Heart left ventricle (tissue), 16 donors: ENCODE results near the gene DENND1B. TPM values are rescaled to one million over a fixed set of nuclear protein-coding genes. Genes with fewer than 3 reads are reported as not detected.

ENCODE experiments used
- ATAC-seq, 4 donors: fragments of 200-7000 bp; cut with Tn5 transposase; one replicate each; pipeline ENCODE4 v1.9.1; 2020 to 2022; ENCODE audit warnings: moderate library complexity in 4 of 4, mild to moderate bottlenecking in 3 of 4, moderate number of reproducible peaks in 1 of 4
- DNase-seq, 5 donors: peaks; one replicate each; pipeline ENCODE4 v3.0.0-alpha.2; 2020
- H3K27ac ChIP-seq, 12 donors: fragments of 200-600 bp; sonication (generic) in 4 of 12; one replicate each; pipeline versions ENCODE4 v1.5.0 to v1.8.0; 2016 to 2022; ENCODE audit warnings: mild to moderate bottlenecking in 2 of 12
- H3K27me3 ChIP-seq, 9 donors: fragments of 200-600 bp; sonication (generic) in 2 of 9; one replicate each; pipeline versions ENCODE4 v1.5.1 to v1.8.0; 2016 to 2022; ENCODE audit warnings: mild to moderate bottlenecking in 3 of 9
- H3K36me3 ChIP-seq, 9 donors: fragments of 200-600 bp; sonication (generic) in 2 of 9; one replicate each; pipeline versions ENCODE4 v1.5.0 to v1.8.0; 2018 to 2022; ENCODE audit warnings: mild to moderate bottlenecking in 2 of 9
- H3K4me1 ChIP-seq, 12 donors: fragments of 200-600 bp; sonication (generic) in 4 of 12; one replicate each; pipeline versions ENCODE4 v1.5.0 to v1.8.0; 2016 to 2022; ENCODE audit warnings: mild to moderate bottlenecking in 3 of 12
- H3K4me3 ChIP-seq, 12 donors: fragments of 200-600 bp; sonication (generic) in 4 of 12; one replicate each; pipeline versions ENCODE4 v1.5.0 to v1.8.0; 2017 to 2022; ENCODE audit warnings: mild to moderate bottlenecking in 9 of 12, moderate library complexity in 4 of 12
- H3K9me3 ChIP-seq, 12 donors: fragments of 200-600 bp; sonication (generic) in 4 of 12; one replicate each; pipeline versions ENCODE4 v1.5.0 to v1.8.0; 2016 to 2022; ENCODE audit warnings: mild to moderate bottlenecking in 1 of 12
- CTCF ChIP-seq, 12 donors: fragments of 200-600 bp; sonication (generic) in 4 of 12; IDR thresholded peaks; one replicate each; pipeline versions ENCODE4 v1.5.0 to v1.8.0; 2018 to 2022; ENCODE audit warnings: antibody characterized with exemption in 12 of 12, mild to moderate bottlenecking in 5 of 12
- POLR2A ChIP-seq, 2 donors: fragments of 450-650 bp; IDR thresholded peaks; one replicate each; pipeline ENCODE4 v1.6.1; 2017; ENCODE audit warnings: antibody characterized with exemption in 2 of 2, mild to moderate bottlenecking in 2 of 2, moderate library complexity in 2 of 2
- WGBS, 4 donors: extraction: QIAGEN DNeasy Blood & Tissue Kit in 2 of 4; methylation state at CpG; one replicate each; pipeline versions ENCODE4 v1.1.5 to v1.1.7; 2013 to 2018; 5-methylcytosine and 5-hydroxymethylcytosine counted together
- intact Hi-C, 10 donors: fragments of 100-400 bp; cut with DNase I; formaldehyde crosslinking; loops; one replicate each; pipeline versions ENCODE4 v1.11.1 to v1.14.2; 2022
- polyA plus RNA-seq, 2 donors: library from polyadenylated mRNA; stranded (reverse); fragments of 200-250 nt; gene quantifications; one replicate each; pipeline ENCODE4 v1.2.3, GENCODE V29; 2013
- total RNA-seq, 9 donors: library from RNA; depleted of rRNA in 2 of 9; stranded (reverse); fragments of >200 nt in 2 of 9; fragmentation: NEBNext Ultra II Directional in 3 of 9; extraction: Animal tissue kit (Norgen Biotek cat#: 25700) in 3 of 9; gene quantifications; one replicate each; pipeline versions ENCODE4 v1.1.0 to v1.2.4, GENCODE V29; 2016 to 2023
- donor health status: ischemic (EF 13 %, LVEDD 7.1; RV severe dilation, severe dysfunction).
- donor health status: healthy with polysubstance abuse.
- donor health status: DM: no; HTN: yes; CAD: no.
- donor health status: DM: no; HTN: no; CAD: no.
- donor health status: ischemic (EF 25% LVEDD 6.9; RV normal size, moderate dysfunction).
- donor health status: ischemic (EF 25% LVEDD 5.7; RV mildly dilated, moderate dysfunction).
- donor health status: healthy.
- donor health status: DM: yes; HTN: yes; CAD: no.
- donor health status: ischemic (EF 35%, LVEDD 5.7; RV mildly dilated, moderate dysfunction).
- donor health status: nonischemic (EF 11% LVEDD 7.7; RV severe dilation, severe dysfunction).
- donor health status: DM: yes; HTN: yes; CAD: no.
- donor health status: PGD.
- donor health status: ischemic (EF 29% LVEDD 5.4; RV normal size, mild dysfunction).
- donor health status: nonischemic (EF 23%, LVEDD 6.1; RV moderate dilation, normal function).

Gene DENND1B
- total and polyA plus RNA-seq, 11 donors: 4.0 to 31.4 (median 21.0) TPM

GRCh38 chr1:197468543-197469175 is 306.6 kb downstream of the DENND1B start:
- TF ChIP-seq CTCF (IDR thresholded peaks at IDR 0.05) (no peak), POLR2A (IDR thresholded peaks at IDR 0.05) (no peak)
- peaks cover 0 to 8% (median 0%) of the 10 kb centered on the region in 12 donors for H3K4me1 ChIP-seq
- intact Hi-C loops: no loop called here
- no peaks in the 10 kb centered on the region for H3K9me3 ChIP-seq
- no peaks in the 10 kb centered on the region for H3K36me3 ChIP-seq
- H3K27ac ChIP-seq: no peak overlapping the region
- ATAC-seq: no peak
- H3K27me3 ChIP-seq: peaks cover 0 to 6% (median 0%) of the 10 kb centered on the region in 9 donors
- WGBS, 4 donors: 82 to 90% (median 87%) methylated on average over 9 of the region's 9 CpGs
- DNase-seq: no peak
- H3K4me3 ChIP-seq: no peak overlapping the region

- intact Hi-C loops: no loop called here
- no peak for TF ChIP-seq POLR2A (IDR thresholded peaks at IDR 0.05)
- TF ChIP-seq CTCF (IDR thresholded peaks at IDR 0.05): no peak
- H3K4me3 ChIP-seq: no peak overlapping the region
Observed at GRCh38 chr1:197467881-197468280, 307.4 kb downstream of the DENND1B start.

GRCh38 chr1:197466813-197467212 is 308.5 kb downstream of the DENND1B start:
- 75 to 88% (median 82%) methylated on average over 3 of the region's 3 CpGs for WGBS, 4 donors
- Histone ChIP-seq H3K36me3 (no peaks in the 10 kb centered on the region), H3K4me1 (peaks cover 0 to 8% (median 0%) of the 10 kb centered on the region in 12 donors), H3K27ac (no peak overlapping the region), H3K4me3 (no peak overlapping the region), H3K27me3 (peaks cover 0 to 2% (median 0%) of the 10 kb centered on the region in 9 donors), H3K9me3 (no peaks in the 10 kb centered on the region)
- ATAC-seq (no peak), DNase-seq (no peak)
- intact Hi-C loops: no loop called here
- TF ChIP-seq CTCF (IDR thresholded peaks at IDR 0.05): no peak
- TF ChIP-seq POLR2A (IDR thresholded peaks at IDR 0.05): no peak

More at GRCh38 chr1:197467881-197468280, 307.4 kb downstream of the DENND1B start:
- DNase-seq (no peak), ATAC-seq (no peak)
- 82 to 92% (median 88%) methylated on average over 1 of the region's 1 CpG for WGBS, 4 donors
- Histone ChIP-seq H3K36me3 (no peaks in the 10 kb centered on the region), H3K27me3 (peaks cover 0 to 3% (median 0%) of the 10 kb centered on the region in 9 donors), H3K27ac (no peak overlapping the region), H3K9me3 (no peaks in the 10 kb centered on the region), H3K4me1 (peaks cover 0 to 8% (median 0%) of the 10 kb centered on the region in 12 donors)

GRCh38 chr1:197465528-197466327 is 309.6 kb downstream of the DENND1B start:
- DNase-seq (no peak), ATAC-seq (no peak)
- intact Hi-C loops: no loop called here
- TF ChIP-seq CTCF (IDR thresholded peaks at IDR 0.05) (no peak), POLR2A (IDR thresholded peaks at IDR 0.05) (no peak)
- 79 to 89% (median 86%) methylated on average over 3 of the region's 3 CpGs for WGBS, 4 donors
- Histone ChIP-seq H3K27ac (no peak overlapping the region), H3K9me3 (no peaks in the 10 kb centered on the region), H3K4me3 (no peak overlapping the region), H3K4me1 (peaks cover 0 to 7% (median 0%) of the 10 kb centered on the region in 12 donors), H3K36me3 (no peaks in the 10 kb centered on the region), H3K27me3 (peaks cover 0 to 2% (median 0%) of the 10 kb centered on the region in 9 donors)
